GM18909 (cell line): Measurements from ENCODE around the gene CTPS1.

Source experiments
- ATAC-seq: cut with Tn5 transposase; IDR thresholded peaks from one replicate; pipeline ENCODE4 v1.9.1; 2021; ENCODE audit warnings: mild to moderate bottlenecking; ENCODE audit not compliant: unreplicated experiment, poor library complexity

CTPS1 gene

GRCh38 chr1:40966417-40966816, 13.1 kb upstream of the CTPS1 start:
- ATAC-seq, result no peak

GRCh38 chr1:40969445-40969844, 10.1 kb upstream of the CTPS1 start:
- no peak for ATAC-seq

DNA sequence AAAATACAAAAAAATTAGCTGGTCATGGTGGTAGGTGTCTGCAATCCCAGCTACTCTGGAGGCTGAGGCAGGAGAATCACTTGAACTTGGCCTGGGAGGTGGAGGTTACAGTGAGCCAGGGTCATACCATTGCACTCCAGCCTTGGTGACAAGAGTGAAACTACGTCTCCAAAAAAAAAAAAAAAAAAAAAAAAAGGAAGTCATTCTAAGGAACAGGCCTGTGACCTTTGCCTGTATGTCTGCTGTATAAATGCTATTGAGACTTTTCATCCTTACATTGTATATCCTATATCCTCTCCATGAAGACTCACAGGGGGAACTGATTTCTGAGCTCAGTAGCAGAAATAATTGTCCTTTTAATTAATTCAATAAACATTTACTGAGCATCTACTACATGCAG, 7.5 kb upstream of the CTPS1 start:
- ATAC-seq, result no peak

GRCh38 chr1:40973912-40974311, 5.6 kb upstream of the CTPS1 start:
- ATAC-seq, result no peak

DNA sequence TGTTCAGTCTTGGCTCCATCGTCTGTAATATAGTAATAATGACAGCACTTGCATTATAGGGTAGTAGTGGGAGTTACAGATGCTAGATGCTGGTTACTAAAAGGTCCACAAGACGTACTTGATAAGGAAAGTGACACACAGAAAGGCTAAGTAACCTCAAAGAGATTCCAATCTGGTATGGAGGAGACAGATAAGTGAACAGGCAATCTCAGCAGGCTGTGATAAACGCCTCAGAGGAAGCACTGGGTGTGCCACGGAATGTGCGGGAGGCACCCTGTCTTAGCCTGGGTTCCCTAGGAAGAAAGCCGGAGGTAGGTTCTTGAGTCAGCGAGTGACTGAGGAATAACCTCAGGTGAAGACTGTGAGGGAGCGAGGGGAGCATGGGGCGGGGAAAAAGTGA, 4.6 kb upstream of the CTPS1 start:
- no peak for ATAC-seq

- no peak for ATAC-seq
Measured at GRCh38 chr1:40976952-40977690, 2.4 kb upstream of the CTPS1 start.

DNA sequence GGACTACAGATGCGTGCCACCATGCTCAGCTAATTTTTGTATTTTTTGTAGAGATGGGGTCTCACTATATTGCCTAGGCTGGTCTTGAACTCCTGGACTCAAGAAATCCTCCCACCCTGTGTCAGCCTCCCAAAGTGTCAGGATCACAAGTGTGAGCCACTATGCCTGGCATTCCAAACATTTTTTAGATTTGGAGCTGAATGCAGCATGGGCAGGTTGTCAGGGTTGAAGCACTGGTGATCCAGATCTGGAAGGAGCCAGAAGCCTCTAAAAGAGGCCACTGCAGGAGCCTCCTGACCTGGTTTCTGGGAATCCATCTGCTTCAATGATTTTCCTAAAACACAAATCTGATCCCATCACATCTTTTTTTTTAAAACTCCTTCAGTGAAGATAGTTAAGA, 1.8 kb upstream of the CTPS1 start:
- no peak for ATAC-seq

- no peak for ATAC-seq
Measured at GRCh38 chr1:40978886-40979240, 633 bp upstream of the CTPS1 start.

- no peak for ATAC-seq
Measured at GRCh38 chr1:40980068-40980452, 564 bp downstream of the CTPS1 start.

- no peak for ATAC-seq
Measured at GRCh38 chr1:40980453-40981121, 1.1 kb downstream of the CTPS1 start.

GRCh38 chr1:40981691-40982448, 2.4 kb downstream of the CTPS1 start:
- ATAC-seq, result no peak

- no peak for ATAC-seq
Measured at GRCh38 chr1:40982721-40983120, 3.2 kb downstream of the CTPS1 start.

- no peak for ATAC-seq
Measured at GRCh38 chr1:40983286-40983685, 3.8 kb downstream of the CTPS1 start.

- ATAC-seq, result no peak
Measured at GRCh38 chr1:40984066-40984465, 4.6 kb downstream of the CTPS1 start.

GRCh38 chr1:40984531-40984930, 5.0 kb downstream of the CTPS1 start:
- ATAC-seq, result no peak

DNA sequence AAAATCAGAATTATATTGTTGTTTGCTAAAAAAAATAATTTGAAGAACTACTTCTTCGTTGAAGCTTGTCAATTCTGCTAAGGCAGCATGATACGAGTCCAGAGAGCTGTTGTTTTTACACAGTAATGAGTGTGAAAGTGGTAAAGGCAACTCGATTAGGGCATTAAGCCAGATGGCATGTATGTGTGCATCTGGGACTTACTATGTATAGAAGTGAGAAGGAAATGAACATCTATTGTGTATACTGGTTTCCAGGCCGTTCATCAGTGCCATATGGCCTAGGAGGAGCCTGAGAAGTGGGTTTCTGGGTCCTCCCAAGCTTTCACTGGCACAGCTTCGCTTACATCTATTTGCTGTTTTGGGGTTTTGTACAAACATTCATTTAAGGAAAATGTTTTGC, 5.7 kb downstream of the CTPS1 start:
- ATAC-seq, result no peak

DNA sequence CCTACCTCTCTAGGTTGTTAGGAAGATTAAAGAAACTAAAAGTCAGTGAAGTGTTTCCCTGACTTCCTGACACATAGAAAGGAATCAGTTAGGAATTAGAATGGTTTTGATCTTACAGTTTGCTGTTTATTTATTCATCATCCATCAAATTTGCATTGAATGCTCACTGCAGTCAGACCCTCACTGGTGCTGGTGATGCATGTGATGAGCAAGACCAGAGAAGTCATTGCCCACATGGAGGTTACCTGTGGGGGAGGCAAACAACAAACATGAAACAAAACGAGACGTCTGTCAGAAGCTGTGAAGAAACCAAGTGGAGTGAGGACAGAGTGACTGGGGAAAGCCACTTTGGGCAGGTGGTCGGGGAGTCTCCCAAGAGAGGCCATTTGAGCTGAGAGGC, 6.4 kb downstream of the CTPS1 start:
- no peak for ATAC-seq

GRCh38 chr1:40986328-40986783, 6.9 kb downstream of the CTPS1 start:
- no peak for ATAC-seq

DNA sequence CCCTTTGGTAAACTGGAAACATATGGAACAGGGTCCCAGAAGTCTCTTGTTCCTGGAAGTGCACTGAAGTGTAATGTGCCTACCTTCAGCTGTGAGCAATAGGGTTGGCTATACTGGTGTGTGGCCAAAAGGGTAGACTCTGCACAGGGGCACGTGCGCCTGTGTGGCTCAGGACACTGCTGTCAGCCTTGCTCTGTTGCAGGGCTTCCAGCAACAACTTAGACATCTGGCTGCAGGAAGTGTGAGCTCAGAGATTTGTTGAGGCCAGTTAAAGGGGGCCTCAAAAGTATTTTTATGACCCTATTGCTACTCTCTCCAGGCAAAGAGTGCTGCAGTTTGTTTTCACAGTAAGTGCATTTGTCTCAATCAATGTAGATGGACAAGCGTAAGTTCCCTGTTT, 7.5 kb downstream of the CTPS1 start:
- ATAC-seq, result no peak

GRCh38 chr1:40987439-40988276, 8.2 kb downstream of the CTPS1 start:
- no peak for ATAC-seq

- no peak for ATAC-seq
Measured at GRCh38 chr1:40988280-40988679, 8.8 kb downstream of the CTPS1 start.
